HG03060 (cell line): ENCODE data around the gene DNAH10.

Source experiments
- ATAC-seq: cut with Tn5 transposase; IDR thresholded peaks from one replicate; pipeline ENCODE4 v1.9.1; 2021; ENCODE audit warnings: low read depth, moderate number of reproducible peaks; ENCODE audit not compliant: unreplicated experiment

The DNAH10 gene

GRCh38 chr12:123877968-123878367 lies 115.9 kb downstream of the DNAH10 start:
- no peak for ATAC-seq

DNA sequence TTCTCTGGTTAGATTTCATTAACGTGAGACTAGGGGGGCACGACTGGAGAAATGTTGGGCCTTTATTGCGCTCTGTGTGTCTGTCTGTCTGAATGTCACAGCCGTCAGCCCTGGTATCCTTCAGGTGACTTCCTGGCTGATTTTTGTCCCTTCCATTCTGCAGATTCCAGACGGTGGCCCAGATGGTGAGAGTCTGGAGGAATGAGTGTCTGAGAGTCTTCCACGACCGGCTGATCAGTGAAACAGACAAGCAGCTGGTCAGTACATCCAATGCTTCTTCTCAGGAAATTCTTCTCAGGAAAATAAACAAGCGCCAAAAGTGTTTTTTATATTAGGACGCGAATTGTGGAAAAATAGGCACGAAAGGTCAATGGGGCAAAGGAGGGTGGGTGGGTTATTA lies 117.0 kb downstream of the DNAH10 start:
- ATAC-seq: no peak

GRCh38 chr12:123879691-123880090 lies 117.6 kb downstream of the DNAH10 start:
- no peak for ATAC-seq

GRCh38 chr12:123882161-123882705 lies 120.1 kb downstream of the DNAH10 start:
- ATAC-seq: no peak

GRCh38 chr12:123886258-123886657 lies 124.2 kb downstream of the DNAH10 start:
- no peak for ATAC-seq

DNA sequence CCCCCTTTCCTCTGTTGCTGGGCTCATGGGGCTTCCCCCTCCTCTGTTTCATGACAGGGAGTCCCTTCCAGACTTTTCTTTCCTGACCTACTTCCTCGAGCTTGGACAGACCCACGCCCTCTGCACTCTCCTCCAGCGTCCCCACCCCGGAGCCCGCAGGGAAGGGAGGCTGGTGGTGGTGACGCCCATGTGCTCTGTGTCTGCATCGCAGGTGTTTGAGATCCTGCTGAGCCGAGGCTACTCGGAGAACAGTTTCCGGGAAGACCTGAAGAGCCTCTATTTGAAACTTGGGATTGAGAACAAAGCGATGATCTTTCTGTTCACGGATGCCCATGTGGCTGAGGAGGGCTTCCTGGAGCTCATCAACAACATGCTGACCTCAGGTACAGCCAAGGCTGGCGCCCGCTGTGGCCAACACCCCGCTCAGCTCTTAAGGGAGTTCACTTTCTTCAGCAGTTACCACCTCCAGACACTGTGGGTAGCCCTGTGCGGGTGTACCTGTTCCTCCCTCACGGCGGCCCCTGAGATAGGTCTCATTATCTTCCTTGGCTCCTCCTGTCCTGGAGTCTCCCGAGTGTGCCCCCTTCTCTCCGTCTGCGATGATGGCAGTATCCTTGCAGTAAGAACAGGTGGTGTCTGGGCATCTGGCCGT lies 125.0 kb downstream of the DNAH10 start:
- no peak for ATAC-seq

GRCh38 chr12:123888989-123889388 lies 126.9 kb downstream of the DNAH10 start:
- no peak for ATAC-seq

DNA sequence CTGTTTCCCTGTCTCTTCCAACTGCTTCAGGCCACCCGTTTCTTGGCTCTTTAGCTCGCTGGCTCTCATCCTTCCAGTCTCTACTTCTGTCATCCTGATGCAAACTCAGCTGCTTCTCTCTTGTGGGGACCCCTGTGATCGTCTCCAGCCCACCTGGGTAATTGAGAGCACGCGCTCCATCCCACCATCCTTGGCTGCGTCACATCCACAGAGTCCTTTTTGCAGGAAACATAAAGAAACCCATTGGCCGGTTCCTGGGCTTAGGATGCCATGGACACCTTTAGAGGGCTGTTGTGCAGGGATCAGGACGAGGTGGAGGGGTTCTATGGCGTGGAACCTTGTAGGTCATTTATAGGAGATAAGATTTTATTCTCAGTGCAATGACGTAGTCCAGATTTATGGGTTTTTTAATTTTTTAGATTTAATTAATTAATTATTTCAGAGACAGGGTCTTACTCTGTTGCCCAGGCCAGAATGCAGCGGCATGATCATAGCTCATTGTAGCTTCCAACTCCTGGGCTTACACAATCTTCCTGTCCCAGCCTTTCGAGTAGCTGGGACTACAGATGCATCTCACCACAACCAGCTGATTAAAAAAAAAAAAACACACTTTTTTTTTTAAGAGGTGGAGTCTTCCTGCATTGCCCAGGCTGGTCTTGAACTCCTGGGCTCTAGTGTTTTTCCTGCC lies 127.9 kb downstream of the DNAH10 start:
- no peak for ATAC-seq

- no peak for ATAC-seq
Measured at GRCh38 chr12:123890536-123890902, 128.4 kb downstream of the DNAH10 start.

- no peak for ATAC-seq
Measured at GRCh38 chr12:123891011-123891410, 128.9 kb downstream of the DNAH10 start.

- ATAC-seq: no peak
Measured at GRCh38 chr12:123891516-123892179, 129.5 kb downstream of the DNAH10 start.

GRCh38 chr12:123892180-123892559 lies 130.1 kb downstream of the DNAH10 start:
- no peak for ATAC-seq

GRCh38 chr12:123892853-123893252 lies 130.8 kb downstream of the DNAH10 start:
- no peak for ATAC-seq

DNA sequence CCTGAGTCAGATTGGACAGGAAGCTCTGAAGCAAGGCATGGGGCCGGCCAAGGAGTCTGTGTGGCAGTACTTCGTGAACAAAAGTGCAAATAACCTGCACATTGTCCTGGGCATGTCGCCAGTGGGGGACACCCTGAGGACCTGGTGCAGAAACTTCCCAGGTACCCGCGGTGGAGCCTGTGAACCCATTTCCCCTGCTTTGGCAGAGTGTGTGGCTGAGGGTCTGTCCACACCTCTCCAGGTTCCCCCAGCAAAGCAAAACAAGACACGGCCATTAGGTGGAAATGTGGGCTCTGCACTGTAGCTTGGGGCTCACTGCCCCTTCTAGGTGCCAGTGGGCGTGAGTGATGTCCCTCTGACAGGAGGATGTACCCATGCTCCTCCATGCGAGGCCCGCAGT lies 131.2 kb downstream of the DNAH10 start:
- no peak for ATAC-seq

GRCh38 chr12:123894823-123895345 lies 132.8 kb downstream of the DNAH10 start:
- no peak for ATAC-seq

DNA sequence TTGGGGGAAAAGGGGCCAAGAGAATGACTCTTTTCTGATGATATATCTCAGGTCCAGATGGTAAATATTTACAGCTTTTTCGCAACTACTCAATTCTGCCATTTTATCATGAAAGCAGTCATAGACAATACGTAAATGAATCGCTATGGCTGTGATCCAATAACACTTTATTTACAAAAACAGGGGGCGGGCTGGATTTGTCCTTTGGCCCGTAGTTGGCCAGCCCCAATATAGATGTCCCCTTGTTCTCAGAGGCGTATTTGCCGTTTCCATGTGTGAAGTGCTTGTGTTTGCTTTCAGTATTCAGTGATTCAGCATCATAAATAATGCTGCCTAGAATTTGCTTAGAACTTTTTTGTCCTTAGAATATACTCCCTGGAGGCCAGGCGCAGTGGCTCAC lies 133.3 kb downstream of the DNAH10 start:
- ATAC-seq: no peak

- no peak for ATAC-seq
Measured at GRCh38 chr12:123896767-123897166, 134.7 kb downstream of the DNAH10 start.

DNA sequence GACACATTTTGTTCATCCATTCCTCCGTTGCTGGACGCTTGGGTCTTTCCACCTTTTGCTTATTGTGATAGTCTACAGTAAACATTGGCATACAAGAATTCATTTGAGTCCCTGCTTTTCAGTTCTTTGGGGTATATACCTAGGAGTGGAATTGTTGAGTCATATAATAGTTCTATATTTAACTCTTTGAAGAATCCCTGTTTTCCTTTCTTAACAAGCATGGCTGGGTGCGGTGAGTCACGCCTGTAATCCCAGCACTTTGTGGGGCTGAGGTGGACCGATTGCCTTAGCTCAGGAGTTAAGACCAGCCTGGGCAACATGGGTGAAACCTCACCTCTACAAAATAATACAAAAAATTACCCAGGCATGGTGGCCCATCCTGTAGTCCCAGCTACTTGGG lies 135.1 kb downstream of the DNAH10 start:
- ATAC-seq: no peak

DNA sequence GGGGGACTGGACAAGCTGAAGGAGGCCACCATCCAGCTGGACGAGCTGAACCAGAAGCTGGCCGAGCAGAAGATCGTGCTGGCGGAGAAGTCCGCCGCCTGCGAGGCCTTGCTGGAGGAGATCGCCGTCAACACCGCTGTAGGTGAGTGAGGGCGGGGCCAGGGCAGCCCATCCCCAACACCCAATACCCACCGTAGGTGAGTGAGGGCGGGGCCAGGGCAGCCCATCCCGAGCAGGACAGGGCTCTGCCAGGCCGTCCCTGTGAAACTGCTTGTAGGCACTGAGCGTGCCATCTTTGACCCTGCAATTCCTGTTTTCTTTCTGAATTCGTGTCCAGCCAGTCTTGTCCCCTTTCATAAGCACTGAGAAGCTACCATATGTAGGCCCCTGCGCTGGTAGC lies 136.6 kb downstream of the DNAH10 start:
- no peak for ATAC-seq

DNA sequence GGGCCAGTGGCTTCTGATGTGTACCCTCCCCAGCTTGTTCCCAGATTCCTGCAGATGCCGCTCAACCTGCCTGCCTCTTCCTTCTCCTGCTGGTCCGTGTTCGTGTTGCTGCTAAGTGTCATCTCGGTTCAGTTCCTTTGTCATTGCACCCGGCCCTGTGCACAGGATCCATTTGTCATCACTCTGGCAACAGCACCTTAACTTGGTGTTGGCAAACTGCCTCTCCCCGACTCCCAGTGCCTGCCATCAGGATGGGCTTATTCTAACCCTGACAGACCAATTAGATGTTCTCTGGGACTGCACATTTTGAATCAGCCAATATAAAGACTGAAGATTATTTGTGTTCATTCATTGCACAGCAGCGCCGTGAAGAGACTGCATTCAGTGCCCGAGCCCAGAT lies 137.3 kb downstream of the DNAH10 start:
- no peak for ATAC-seq

- no peak for ATAC-seq
Measured at GRCh38 chr12:123900871-123901376, 138.8 kb downstream of the DNAH10 start.
